ENCODE results near the gene DEAF1.

DNA sequence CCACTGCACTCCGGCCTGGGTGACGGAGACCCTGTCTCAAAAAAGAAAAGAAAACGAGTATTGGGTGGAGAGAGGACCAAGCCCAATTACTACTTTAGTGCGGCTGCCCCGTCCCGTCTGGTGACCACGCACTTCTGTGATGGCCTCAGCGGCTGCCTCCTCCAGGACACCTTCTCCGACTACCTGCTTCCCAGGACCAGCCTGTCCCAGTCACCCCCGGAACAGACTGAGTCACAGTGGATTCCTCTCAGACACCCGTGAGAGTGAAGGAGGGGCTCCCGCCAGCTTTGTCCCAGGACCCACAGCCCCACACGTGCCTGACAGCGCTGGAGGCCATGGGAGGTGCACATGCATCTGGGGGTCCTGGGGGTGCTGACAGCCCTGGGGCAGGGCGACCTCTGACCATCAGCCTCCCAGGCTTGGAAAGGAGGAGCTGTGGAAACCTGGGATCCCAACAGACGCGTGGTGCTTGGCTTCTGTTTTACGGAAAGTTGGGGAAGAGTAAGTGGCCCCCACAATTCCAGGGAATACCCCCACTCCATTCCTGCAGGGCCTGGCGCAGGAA lies 53.1 kb downstream of the DEAF1 start:
- TF ChIP-seq, protein P1, sequence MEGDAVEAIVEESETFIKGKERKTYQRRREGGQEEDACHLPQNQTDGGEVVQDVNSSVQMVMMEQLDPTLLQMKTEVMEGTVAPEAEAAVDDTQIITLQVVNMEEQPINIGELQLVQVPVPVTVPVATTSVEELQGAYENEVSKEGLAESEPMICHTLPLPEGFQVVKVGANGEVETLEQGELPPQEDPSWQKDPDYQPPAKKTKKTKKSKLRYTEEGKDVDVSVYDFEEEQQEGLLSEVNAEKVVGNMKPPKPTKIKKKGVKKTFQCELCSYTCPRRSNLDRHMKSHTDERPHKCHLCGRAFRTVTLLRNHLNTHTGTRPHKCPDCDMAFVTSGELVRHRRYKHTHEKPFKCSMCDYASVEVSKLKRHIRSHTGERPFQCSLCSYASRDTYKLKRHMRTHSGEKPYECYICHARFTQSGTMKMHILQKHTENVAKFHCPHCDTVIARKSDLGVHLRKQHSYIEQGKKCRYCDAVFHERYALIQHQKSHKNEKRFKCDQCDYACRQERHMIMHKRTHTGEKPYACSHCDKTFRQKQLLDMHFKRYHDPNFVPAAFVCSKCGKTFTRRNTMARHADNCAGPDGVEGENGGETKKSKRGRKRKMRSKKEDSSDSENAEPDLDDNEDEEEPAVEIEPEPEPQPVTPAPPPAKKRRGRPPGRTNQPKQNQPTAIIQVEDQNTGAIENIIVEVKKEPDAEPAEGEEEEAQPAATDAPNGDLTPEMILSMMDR (optimal IDR thresholded peaks at IDR 0.05 in 1 of 3, IDR thresholded peaks at IDR 0.05 in 1 of 3, conservative IDR thresholded peaks at IDR 0.05 in 1 of 3; ENCODE audit: extremely low read depth in 1 of 3, insufficient read depth in 2 of 3, low read length in 3 of 3), result no peak
- TF ChIP-seq EZH2 (IDR thresholded peaks at IDR 0.05; ENCODE audit: low read length), result no peak

All from keratinocyte (primary cell).